CD14-positive monocyte (primary cell): ENCODE data around the gene BDKRB2. TPM values are rescaled to one million over a fixed set of nuclear protein-coding genes. Genes with fewer than 3 reads are reported as not detected.

Experiments used
- DNase-seq, 3 donors: peaks; one replicate each; pipeline ENCODE4 v3.0.0-alpha.2; 2011 to 2022
- H2AFZ ChIP-seq: 2 replicates; pipeline ENCODE4 v1.6.0; 2012; ENCODE audit warnings: mild to moderate bottlenecking, low read depth, low read length, inconsistent platforms; ENCODE audit not compliant: insufficient read depth, poor library complexity, severe bottlenecking
- H3K27ac ChIP-seq, 2 donors: 1 replicate in 1 of 2; 2 replicates in 1 of 2; pipeline ENCODE4 v1.5.1; 2012 to 2013; ENCODE audit warnings: low read length in 2 of 2, control low read depth in 1 of 2, inconsistent platforms in 1 of 2, low read depth in 1 of 2, mild to moderate bottlenecking in 1 of 2
- H3K27me3 ChIP-seq, 2 donors: one replicate each; pipeline versions ENCODE4 v1.6.0 to v1.6.1; 2011 to 2013; ENCODE audit warnings: low read length in 2 of 2; ENCODE audit not compliant: control insufficient read depth in 2 of 2, insufficient read depth in 2 of 2
- H3K36me3 ChIP-seq, 2 donors: replicated peaks in 1 of 2; 1 replicate in 1 of 2; 2 replicates in 1 of 2; pipeline versions ENCODE4 v1.5.1 to v1.6.1; 2012 to 2013; ENCODE audit warnings: low read length in 2 of 2, control low read depth in 1 of 2, inconsistent platforms in 1 of 2, mild to moderate bottlenecking in 1 of 2; ENCODE audit not compliant: insufficient read depth in 2 of 2, control insufficient read depth in 1 of 2
- H3K4me1 ChIP-seq, 2 donors: 1 replicate in 1 of 2; 2 replicates in 1 of 2; pipeline versions ENCODE4 v1.5.1 to v1.6.1; 2012 to 2013; ENCODE audit warnings: low read length in 2 of 2, control low read depth in 1 of 2, inconsistent platforms in 1 of 2, mild to moderate bottlenecking in 1 of 2, moderate library complexity in 1 of 2; ENCODE audit not compliant: insufficient read depth in 2 of 2, control insufficient read depth in 1 of 2
- H3K4me2 ChIP-seq: replicated peaks from 2 replicates; pipeline ENCODE3; 2012; ENCODE audit warnings: low read length, moderate library complexity, mild to moderate bottlenecking; ENCODE audit not compliant: poor library complexity, severe bottlenecking; ENCODE audit errors: extremely low read depth
- H3K4me3 ChIP-seq, 3 experiments: fragments of 200-600 bp in 1 of 3; sonication (generic) in 1 of 3; replicated peaks in 1 of 3; 1 replicate in 2 of 3; 2 replicates in 1 of 3; pipeline ENCODE4 v1.5.1; 2011 to 2013; ENCODE audit warnings: low read length in 3 of 3, mild to moderate bottlenecking in 3 of 3, control low read depth in 2 of 3, low read depth in 2 of 3, inconsistent platforms in 1 of 3, moderate library complexity in 1 of 3
- H3K79me2 ChIP-seq: 2 replicates; pipeline ENCODE4 v1.6.0; 2012; ENCODE audit warnings: mild to moderate bottlenecking, control low read depth, inconsistent platforms, low read length, moderate library complexity; ENCODE audit not compliant: insufficient read depth
- H3K9ac ChIP-seq: 2 replicates; pipeline ENCODE4 v1.6.0; 2017; ENCODE audit warnings: low read length, mild to moderate bottlenecking; ENCODE audit not compliant: insufficient read depth, poor library complexity, severe bottlenecking
- H3K9me3 ChIP-seq, 2 donors: replicated peaks in 1 of 2; 1 replicate in 1 of 2; 2 replicates in 1 of 2; pipeline versions ENCODE4 v1.5.1 to v1.6.1; 2012 to 2013; ENCODE audit warnings: low read length in 2 of 2, control low read depth in 1 of 2; ENCODE audit not compliant: control insufficient read depth in 1 of 2, insufficient read depth in 1 of 2
- H4K20me1 ChIP-seq: 2 replicates; pipeline ENCODE4 v1.6.0; 2012; ENCODE audit warnings: mild to moderate bottlenecking, low read length, control low read depth, moderate library complexity; ENCODE audit not compliant: insufficient read depth
- H3K27ac Mint-ChIP-seq, 7 donors: one replicate each; pipeline ENCODE4 v1.8.0; 2020; ENCODE audit warnings: mild to moderate bottlenecking in 7 of 7, mixed read lengths in 7 of 7, moderate library complexity in 6 of 7, inconsistent platforms in 2 of 7
- H3K27me3 Mint-ChIP-seq, 3 donors: one replicate each; pipeline ENCODE4 v1.8.0; 2021 to 2022; ENCODE audit warnings: low read depth in 3 of 3, mild to moderate bottlenecking in 3 of 3, mixed read lengths in 3 of 3, moderate library complexity in 3 of 3, inconsistent platforms in 1 of 3
- H3K36me3 Mint-ChIP-seq, 2 donors: one replicate each; pipeline ENCODE4 v1.8.0; 2020; ENCODE audit warnings: mixed read lengths in 2 of 2, inconsistent platforms in 1 of 2, mild to moderate bottlenecking in 1 of 2
- H3K4me1 Mint-ChIP-seq: one replicate; pipeline ENCODE4 v1.8.0; 2020; ENCODE audit warnings: mild to moderate bottlenecking, mixed read lengths
- H3K4me3 Mint-ChIP-seq, 2 donors: one replicate each; pipeline ENCODE4 v1.8.0; 2020; ENCODE audit warnings: mild to moderate bottlenecking in 2 of 2, mixed read lengths in 2 of 2, moderate library complexity in 1 of 2
- H3K9me3 Mint-ChIP-seq, 7 donors: one replicate each; pipeline ENCODE4 v1.8.0; 2020 to 2022; ENCODE audit warnings: mixed read lengths in 7 of 7, mild to moderate bottlenecking in 6 of 7, moderate library complexity in 6 of 7, inconsistent platforms in 2 of 7
- WGBS: methylation state at CpG from one replicate; pipeline ENCODE4 v1.1.5; 2013; ENCODE audit warnings: missing lambda C conversion rate; ENCODE audit not compliant: insufficient coverage; 5-methylcytosine and 5-hydroxymethylcytosine counted together
- intact Hi-C, 2 donors: fragments of 100-400 bp; cut with micrococcal nuclease; formaldehyde crosslinking; loops; one replicate each; pipeline versions ENCODE4 v1.15.0 to v1.15.1; 2023
- polyA plus RNA-seq, 3 donors: library from polyadenylated mRNA; depleted of rRNA in 1 of 3; unstranded in 2 of 3; stranded (reverse) in 1 of 3; fragments of 300-500 nt in 2 of 3; fragments of >200 nt in 1 of 3; fragmentation: Illumina TruSeq in 2 of 3; gene quantifications; 1 replicate in 2 of 3; 2 replicates in 1 of 3; pipeline ENCODE4 v1.2.3, GENCODE V29; 2012 to 2021
- TF ChIP-seq, protein P1 (sequence below): fragments of 200-600 bp; IDR thresholded peaks from one replicate; pipeline ENCODE4 v1.8.0; 2022; ENCODE audit warnings: antibody characterized with exemption, mild to moderate bottlenecking

The BDKRB2 gene
- polyA plus RNA-seq, 3 donors, result not detected

DNA sequence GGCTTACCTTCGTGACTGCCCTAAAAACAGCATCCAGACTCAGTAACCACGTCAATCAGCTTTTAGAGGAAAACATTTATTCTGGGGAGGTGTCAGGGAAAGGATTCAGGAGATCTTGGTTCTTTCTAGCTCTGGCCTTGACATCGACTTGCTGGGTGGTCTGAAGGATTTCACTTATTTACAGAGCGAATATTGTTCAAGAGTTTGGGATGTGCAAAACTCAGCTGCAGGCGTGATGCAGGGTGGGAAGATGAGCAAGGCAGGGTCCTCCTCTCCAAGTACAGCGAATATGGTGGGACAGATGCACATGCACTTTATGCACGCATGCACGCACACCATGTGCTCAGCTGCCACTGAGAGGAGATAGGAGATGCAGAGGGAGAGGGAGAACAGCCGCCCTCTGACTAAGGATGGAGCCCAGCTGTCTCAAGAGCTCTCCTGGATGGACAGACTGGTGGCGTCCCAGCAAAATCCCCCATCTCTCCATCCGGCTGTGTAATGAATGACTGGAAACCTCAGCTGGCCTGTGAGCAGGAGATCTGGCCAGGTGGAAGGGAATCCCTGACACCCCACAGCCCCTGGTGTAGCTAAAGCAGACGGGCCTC lies 27.0 kb downstream of the BDKRB2 start:
- Mint-ChIP-seq H3K4me1 (no peaks in the 10 kb centered on the region), H3K27me3 (peaks cover 0 to 7% (median 5%) of the 10 kb centered on the region in 3 donors), H3K27ac (no peak overlapping the region), H3K9me3 (peaks cover 4 to 11% (median 8%) of the 10 kb centered on the region in 7 donors), H3K4me3 (no peak overlapping the region), H3K36me3 (no peaks in the 10 kb centered on the region)
- Histone ChIP-seq H3K4me2 (no peak overlapping the region), H3K9ac (no peak overlapping the region), H3K9me3 (peaks cover 0 to 10% of the 10 kb centered on the region in 2 donors), H2AFZ (no peak overlapping the region), H3K79me2 (no peaks in the 10 kb centered on the region), H4K20me1 (no peaks in the 10 kb centered on the region), H3K27ac (no peak overlapping the region), H3K36me3 (no peaks in the 10 kb centered on the region), H3K4me1 (no peaks in the 10 kb centered on the region), H3K4me3 (no peak overlapping the region), H3K27me3 (no peaks in the 10 kb centered on the region)
- intact Hi-C loops, result no loop called here
- DNase-seq, result no peak
- 93% methylated on average over 8 of the region's 12 CpGs for WGBS
- TF ChIP-seq, protein P1, sequence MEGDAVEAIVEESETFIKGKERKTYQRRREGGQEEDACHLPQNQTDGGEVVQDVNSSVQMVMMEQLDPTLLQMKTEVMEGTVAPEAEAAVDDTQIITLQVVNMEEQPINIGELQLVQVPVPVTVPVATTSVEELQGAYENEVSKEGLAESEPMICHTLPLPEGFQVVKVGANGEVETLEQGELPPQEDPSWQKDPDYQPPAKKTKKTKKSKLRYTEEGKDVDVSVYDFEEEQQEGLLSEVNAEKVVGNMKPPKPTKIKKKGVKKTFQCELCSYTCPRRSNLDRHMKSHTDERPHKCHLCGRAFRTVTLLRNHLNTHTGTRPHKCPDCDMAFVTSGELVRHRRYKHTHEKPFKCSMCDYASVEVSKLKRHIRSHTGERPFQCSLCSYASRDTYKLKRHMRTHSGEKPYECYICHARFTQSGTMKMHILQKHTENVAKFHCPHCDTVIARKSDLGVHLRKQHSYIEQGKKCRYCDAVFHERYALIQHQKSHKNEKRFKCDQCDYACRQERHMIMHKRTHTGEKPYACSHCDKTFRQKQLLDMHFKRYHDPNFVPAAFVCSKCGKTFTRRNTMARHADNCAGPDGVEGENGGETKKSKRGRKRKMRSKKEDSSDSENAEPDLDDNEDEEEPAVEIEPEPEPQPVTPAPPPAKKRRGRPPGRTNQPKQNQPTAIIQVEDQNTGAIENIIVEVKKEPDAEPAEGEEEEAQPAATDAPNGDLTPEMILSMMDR, result no peak

DNA sequence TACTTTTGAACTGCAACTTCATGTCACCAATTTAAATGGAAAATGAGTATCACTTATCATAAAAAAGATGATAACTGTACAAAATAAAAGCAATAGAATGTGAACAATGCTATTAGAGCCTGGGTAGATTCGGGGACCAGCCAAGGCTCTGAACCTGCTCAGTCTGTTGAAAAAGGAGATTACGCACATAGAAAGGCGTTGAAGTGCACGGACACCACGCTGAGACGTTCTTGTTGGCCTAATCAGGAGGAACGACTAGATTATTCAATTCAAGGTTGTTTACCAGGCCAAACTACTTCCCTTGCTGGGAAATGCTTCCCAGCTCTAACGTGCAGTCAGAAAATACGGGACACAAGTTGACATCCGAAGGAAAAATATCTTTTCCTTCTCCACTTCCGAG lies 27.9 kb downstream of the BDKRB2 start:
- peaks cover 0 to 7% (median 5%) of the 10 kb centered on the region in 3 donors for H3K27me3 Mint-ChIP-seq
- WGBS, result 84% methylated on average over 7 of the region's 11 CpGs
- Histone ChIP-seq H3K4me1 (no peaks in the 10 kb centered on the region), H3K9ac (no peak overlapping the region), H3K4me3 (no peak overlapping the region), H3K4me2 (no peak overlapping the region), H4K20me1 (no peaks in the 10 kb centered on the region), H2AFZ (no peak overlapping the region), H3K27ac (no peak overlapping the region), H3K27me3 (no peaks in the 10 kb centered on the region), H3K36me3 (no peaks in the 10 kb centered on the region), H3K9me3 (peaks cover 0 to 10% of the 10 kb centered on the region in 2 donors), H3K79me2 (no peaks in the 10 kb centered on the region)
- H3K9me3 Mint-ChIP-seq, result peaks cover 4 to 11% (median 8%) of the 10 kb centered on the region in 7 donors
- no peaks in the 10 kb centered on the region for H3K36me3 Mint-ChIP-seq
- H3K27ac Mint-ChIP-seq, result no peak overlapping the region
- no peak overlapping the region for H3K4me3 Mint-ChIP-seq
- no peak for DNase-seq
- intact Hi-C loops, result no loop called here
- TF ChIP-seq, protein P1, result no peak
- no peaks in the 10 kb centered on the region for H3K4me1 Mint-ChIP-seq
